Superior temporal gyrus (tissue), 1 donor: ENCODE results near the gene OR9Q1.

Source experiments
- DNase-seq: peaks from one replicate; pipeline ENCODE4 v3.0.0-alpha.2; 2016; ENCODE audit errors: extremely low spot score

Gene OR9Q1

DNA sequence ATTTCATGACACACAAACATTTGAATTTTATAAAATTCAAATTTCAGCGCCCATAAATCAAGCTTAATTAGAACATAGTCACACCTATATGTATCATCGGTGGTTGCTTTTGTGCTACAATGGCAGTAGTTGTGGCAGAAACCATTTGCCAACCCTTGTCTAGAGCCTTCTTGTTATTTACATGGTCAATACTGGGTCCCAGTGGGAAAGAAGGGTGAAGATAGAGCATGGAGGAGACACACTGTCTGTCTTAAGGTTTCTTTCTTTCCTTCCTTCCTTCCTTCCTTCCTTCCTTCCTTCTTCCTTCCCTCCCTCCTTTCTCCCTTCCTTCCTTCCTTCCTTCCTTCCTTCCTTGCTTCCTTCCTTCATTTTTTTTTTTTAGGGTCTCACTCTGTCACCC is 10.8 kb downstream of the OR9Q1 start:
- no peak for DNase-seq

DNA sequence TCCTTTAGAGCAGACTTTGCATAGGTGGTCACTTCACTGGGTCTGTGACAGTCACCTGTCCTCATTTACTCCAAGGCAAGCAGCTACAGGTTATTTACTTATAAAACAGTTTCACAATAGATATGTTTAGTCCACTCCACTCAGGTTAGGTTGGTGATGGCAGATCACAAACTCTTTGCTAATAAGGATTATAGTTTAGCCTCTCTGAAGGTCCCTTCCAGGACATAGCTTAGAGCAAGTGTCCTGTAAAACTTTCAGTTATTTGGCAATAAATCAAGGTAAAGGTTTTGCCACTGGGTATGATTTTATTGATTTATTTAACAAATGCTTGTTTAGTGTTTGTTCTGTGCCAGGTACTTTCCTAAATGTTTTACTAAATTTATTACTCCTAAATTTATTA is 15.9 kb downstream of the OR9Q1 start:
- no peak for DNase-seq

DNA sequence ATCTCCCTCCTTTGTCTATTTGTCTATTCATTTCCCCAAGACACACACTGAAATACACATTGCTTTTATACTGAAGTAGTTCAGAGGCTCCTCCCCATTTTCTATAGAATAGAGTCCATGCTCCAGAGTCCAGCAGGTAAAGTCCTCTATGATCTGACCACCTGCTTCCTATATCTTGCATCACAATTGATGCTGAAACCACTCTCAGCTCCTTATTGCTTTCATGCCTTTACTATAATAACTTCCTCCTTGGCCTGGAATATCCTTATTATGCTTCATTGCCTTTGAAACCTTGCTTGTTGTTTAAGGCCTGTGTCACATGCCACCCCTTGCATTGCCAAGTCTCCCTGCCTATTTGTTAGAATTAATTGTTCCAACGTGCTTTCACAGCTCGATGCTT is 19.7 kb downstream of the OR9Q1 start:
- no peak for DNase-seq

DNA sequence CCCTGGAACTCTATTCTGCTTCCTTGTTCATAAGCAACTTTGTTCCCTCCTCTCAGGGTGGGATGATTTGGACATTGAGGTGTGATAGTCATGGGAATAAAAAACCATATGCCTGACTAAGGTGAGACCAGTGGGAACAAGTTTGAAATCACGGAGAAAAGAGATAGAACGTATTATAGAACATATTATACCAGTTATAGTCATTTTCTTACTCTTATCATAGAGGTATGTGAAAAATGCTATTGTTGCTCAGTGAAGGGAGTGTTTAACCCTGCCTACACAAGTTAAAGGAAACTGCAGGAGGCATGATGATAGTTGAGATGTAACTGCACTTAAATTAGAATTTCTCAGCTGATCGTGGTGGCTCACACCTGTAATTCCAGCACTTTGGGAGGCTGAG is 22.6 kb downstream of the OR9Q1 start:
- no peak for DNase-seq

DNA sequence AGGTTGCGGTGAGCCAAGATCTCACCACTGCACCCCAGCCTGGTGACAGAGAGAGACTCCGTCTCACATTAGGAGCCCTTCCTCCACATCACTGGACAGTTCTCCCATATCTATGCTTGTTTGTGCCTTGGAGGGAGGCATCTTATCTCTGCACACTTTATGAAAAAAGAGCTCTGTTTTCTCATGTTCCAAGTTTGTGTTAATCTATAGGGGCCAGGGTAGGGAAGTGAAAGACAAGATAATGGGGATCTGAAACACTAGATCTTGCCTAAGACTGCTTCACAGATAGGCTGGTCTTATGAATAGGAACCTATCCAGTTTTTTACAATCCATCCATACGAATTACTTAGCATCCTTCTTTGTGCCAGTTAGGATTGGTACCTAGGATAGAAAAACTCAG is 24.1 kb downstream of the OR9Q1 start:
- DNase-seq = no peak

DNA sequence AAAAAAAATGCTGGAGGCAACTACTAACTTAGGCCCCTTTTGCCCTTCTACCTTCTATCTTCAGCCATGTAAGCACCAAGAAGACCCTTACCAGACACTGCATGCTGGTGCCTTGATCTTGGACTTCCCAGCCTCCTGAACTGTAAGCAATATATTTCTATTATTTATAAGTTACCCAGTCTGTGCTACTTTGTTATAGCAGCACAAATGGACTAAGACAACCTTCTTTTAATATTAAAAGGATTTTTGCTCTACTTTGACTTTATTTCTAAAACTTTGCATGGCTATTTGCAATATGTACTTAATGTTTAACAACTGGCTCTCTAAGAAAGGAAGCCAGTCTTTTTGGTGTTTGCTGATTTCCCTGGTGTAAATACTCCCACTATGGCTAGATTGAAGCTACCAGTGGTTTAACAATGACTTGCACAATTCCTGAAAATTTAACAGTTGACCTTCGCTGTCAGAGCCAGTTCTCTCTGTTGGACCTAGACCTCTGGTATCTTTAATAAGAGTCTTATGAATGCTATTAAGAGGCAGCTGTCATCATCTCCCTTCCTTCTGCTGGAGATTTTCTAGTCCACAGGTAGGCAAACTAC is 32.2 kb downstream of the OR9Q1 start:
- no peak for DNase-seq

DNA sequence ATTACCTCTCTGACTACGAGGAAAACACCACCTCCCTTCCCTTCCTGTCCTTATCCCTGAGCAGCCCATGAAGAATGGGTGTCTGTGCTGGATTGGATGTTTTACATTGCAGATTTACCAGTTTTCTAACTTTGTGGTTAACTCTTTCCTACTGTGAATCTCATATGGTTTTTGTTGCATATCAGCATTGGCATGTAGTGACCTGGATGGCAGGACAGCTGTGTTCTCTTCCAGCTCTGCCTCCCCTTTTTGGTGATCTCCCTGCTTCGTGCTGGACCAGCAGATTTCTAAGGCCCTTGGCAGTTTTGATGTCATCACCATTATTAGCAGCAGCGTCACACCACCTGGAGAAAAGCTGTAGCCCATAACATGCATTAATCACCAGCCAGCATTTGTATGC is 33.8 kb downstream of the OR9Q1 start:
- DNase-seq = no peak

DNA sequence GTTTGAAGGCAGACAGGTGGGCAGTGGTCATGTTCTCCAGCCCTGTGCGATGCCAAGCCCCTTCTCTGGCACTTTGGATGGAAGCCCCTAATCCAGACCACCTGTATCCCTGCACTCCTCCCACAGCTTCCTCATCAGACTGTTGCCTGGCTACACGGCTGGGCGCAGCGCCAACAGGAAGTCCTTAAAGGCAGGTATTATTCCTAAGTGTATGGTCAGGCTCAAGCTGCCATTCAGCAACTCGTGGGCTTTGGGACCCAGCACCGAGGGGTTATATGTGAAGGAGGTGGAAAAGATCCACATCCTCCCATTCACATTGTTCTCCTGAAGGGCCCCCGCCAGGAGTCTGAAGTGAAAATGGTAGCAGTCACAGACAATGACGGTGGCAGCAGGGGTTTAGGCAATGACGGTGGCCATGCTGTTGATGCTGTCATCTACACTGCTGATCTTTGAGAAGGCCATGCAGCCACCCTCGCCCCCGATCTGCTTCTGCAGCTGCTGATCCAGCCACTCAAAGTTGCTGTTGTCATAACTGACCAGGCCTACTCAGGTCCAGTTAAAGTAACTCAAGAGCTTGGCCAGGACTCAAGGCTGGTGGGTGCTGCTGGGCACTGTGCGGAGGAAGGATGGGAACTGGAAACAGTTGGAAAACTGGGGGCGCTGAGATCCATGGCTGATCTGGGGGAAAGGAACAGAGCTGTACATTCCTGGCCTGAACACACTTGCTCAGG is 34.8 kb downstream of the OR9Q1 start:
- no peak for DNase-seq

DNA sequence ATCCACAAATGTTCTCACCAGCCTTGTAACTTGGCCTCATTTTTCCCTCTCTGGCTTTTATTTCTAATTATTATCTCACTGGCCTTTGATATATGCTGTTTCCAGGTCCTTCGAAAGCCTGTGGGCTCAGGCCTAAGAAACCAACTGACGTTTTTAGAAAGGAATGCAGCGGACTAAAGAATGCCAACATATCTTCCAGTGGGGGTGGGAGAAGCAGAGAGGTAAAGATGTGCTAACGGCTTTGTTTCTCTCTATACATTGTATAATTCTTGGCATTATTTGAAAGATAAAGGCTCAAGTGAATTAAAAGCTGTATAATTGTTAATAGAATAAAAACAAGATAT is 35.3 kb downstream of the OR9Q1 start:
- no peak for DNase-seq

DNA sequence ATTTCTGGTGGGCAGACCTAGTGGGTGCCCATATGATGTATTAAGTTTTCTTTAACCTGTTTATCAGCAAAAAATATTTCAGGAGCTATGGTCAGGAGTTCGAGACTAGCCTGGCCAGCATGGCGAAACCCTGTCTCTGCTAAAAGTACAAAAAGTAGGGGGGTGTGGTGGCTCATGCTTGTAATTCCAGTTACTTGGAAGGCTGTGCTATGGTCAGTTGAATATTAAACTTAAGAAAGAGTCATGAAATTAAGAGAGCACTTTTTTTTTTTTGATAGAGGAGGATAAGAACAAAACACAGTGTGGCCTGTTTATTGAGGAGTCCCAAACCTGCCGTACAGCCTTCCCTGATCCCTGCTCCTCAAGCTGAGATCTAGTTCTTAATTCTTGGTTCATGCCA is 36.9 kb downstream of the OR9Q1 start:
- DNase-seq = no peak

DNA sequence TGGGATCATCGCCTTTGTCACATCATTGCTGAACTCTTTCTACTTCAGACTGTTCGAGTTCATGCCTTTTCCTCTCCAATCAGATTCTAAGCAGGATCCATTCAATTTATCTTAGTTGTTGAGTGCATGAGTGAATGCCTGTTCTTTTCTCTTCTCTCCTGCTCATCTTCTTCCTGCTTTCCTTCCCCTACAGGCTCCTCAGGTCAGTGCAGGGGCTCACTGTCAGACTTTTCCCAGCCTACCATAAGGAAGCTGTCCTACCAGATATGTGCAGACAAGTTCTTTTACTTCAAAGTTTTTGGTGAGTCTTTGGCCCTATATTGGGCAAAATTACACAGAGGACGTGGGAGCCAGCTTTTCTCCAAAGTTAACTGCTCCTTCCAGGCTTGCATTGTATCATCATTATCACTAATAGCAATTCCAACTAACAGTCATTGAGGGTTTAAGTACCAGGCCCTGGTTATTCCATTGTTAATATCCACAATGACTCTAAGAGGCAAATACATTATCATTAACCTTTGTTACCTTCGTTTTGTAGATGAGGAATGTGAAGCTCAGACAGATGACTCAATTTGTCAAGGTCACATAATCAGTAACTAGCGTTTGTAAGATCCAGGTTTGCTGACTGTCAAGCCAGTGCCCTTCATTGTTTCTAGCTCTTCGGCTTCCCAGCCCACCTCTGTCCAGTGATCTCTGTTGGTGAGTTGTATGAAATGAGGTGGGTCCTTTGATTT is 37.4 kb downstream of the OR9Q1 start:
- DNase-seq = no peak

DNA sequence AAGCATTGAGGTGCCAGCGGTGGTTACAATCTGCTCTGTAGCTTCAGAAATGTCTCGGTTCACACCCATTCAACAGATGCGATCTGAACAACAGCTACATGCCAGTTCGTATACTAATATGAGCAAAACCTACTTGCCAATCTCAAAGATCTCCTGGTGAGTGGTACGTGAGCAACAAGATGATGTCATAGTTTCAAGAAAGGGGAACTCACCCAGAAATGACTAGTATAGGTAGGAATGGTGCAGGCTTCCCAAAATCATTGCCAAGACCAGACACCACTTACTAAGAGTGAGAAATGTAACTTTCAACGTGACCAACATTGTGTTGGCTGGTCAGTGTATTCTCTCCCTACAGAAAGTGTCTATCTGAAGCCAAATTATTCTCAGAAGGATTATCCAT is 38.1 kb downstream of the OR9Q1 start:
- DNase-seq = peak; percentile 27

DNA sequence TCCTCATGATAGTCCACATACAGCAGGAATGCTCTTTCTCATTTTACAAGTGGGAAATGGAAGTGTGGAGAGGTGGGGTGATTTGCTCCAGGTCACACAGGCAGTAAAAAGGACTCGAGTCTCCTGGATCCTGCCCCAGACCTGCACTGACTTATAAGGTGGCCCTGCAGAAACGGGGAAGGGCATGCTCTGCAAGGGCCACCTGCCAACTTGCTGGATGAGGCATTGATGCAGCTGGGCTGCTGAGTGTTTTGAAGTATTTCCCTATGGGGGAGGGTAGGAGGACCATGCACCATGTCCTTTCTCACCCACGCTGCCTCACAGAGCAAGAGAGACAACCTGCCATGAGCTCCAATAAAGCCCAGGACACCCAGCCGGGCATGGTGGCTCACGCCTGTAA is 44.0 kb downstream of the OR9Q1 start:
- no peak for DNase-seq

DNA sequence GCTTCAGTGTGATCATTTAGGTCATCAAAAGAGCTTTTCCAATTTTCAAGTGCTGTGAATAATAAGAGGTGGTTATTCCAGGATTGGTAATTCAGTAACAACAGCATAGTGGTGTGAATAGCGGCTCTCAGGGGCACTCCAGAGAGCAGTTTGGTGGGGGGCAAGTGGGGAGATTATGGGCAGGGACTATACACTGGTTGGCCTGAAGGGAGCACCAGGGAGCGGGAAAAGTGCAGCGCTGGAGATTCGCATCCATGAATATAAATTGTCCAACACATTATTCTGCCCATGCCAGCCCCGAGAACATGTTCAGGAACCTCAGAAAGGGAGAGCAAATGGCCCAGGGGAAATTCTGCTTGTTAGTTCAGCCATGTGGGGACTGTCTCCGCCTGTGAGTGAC is 45.0 kb downstream of the OR9Q1 start:
- no peak for DNase-seq

DNA sequence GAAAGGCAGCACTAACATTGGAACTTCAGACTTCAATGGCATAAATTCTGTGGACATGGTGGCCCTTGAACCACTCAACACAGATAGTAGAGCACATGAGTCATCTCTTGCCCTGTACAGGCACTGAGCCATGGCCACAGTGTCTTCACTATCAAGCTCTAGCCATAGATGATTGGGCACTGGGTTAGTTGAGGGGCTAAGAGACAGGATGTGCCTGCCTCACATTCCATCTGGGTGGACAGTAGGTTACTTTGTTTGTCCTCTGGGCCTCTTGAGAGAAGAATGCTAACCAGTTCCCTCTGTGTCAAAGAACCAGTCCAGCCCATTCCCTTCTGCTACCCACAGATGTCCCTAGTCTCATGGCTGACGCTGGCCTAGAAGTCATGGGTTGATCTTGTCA is 46.9 kb downstream of the OR9Q1 start:
- no peak for DNase-seq

DNA sequence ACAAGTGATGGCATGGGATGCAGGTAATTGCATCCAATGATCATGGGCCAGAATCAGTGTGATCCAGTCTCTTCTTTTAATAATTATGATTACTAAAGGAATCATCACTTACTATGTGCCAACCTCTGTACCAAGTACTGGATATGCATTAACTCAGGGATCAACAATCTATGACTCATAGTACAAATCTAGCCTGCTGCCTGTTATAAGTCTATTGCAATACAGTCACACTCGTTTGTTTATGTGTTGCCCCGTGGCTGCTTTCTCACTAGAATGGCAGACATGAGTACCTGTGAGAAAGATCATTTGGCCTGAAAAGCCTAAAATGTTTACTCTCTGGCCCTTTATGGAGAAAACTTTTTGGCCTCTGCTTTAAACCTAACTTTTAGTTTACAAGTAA is 52.1 kb downstream of the OR9Q1 start:
- DNase-seq = no peak

DNA sequence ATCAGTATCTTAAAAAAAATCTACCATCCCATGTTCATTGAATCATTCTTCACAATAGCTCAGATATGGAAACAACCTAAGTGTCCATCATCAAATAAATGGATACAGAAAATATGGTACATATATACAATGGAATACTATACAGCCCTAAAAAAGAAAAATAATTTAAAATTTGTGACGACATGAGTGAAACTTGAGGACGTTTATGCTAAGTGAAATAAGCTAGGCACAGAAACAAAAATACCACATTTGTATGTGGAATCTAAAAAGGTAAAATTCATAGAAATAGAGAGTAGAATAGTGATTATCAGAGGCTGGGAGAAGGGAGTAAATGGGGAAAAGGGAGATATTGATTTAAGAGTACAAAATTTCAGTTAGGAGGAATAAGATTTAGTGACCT is 62.8 kb downstream of the OR9Q1 start:
- DNase-seq = no peak

DNA sequence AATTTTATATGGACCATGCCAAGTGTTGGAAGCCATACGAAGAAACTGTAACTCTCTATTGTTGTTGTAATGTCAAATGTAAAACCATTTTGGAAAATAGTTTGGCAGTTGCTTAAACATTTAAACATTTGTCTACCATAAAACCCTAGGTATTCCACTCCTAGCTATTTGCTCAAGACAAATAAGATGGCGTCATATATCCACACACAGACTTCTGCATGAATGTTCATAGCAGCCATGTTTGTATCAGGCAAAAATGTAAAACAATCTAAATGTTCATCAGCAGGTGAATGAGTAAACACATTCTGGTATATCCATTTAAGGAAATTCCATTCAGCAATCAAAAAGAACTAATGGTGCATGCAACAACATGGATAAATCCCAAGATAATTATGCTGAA is 73.8 kb downstream of the OR9Q1 start:
- no peak for DNase-seq

DNA sequence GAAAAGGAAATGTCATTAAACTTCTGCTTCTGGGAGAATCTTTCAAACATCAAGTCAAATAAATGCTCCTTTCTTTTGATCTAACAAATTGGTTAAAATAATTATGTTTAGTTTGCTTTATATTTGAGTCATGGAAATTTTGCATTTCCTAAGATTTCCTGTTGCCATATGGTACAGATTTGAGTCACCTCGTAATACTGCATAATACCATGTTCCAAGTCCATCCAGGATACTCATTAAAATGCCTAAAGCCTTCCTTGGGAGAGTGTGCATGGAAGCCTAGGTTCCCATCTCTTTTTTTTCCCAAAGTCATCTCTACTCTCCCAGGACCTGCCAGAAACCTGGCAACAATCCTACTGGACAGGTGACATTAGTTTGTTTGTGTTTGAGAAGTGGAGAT is 97.4 kb downstream of the OR9Q1 start:
- peak; percentile 41 for DNase-seq

DNA sequence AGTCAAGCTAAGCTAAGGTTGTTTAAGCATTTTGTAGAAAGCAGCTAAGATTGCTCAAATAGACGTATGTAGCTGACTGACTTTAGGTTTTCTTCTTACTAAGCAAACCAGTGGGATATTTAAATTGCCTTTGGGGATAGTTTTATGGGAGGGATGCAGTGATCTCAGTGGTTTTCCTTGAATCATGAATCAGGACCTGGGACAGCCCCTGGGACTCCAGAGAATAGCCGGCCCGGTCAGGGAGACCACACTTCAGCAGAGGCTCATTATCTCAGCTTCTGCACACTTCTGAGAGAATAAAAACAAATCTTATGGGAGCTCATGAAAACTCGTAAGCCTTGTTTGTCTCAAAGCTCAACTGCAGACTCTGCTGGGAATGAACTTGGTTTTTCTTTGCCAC is 101.8 kb downstream of the OR9Q1 start, which contains the start of gene OR9I1:
TSS of gene OR9I1 (minus strand) at position 62 of the 400 bp plus-strand sequence. CDS start 6,086 bp downstream, outside the sequence.
- no peak for DNase-seq

DNA sequence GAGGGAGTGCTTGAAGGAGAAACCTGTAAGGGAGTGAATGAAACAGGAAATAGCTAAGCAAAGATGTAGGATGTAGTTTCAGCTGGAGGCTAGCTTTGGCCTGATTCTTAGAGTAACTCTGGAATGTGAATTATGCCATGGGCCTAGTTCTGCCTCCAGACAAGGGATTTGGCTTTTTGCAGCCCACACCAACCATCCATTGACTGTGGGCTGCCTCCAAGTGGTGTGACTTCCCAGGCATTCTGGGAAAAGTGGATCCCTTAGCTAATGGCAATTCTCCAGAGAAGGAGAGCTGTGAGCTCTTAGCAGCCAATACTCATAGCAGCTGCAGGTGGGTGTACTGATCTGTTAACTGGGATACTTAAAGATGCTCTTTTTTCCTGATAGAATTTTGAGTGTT is 103.7 kb downstream of the OR9Q1 start:
- DNase-seq = peak; percentile 50

DNA sequence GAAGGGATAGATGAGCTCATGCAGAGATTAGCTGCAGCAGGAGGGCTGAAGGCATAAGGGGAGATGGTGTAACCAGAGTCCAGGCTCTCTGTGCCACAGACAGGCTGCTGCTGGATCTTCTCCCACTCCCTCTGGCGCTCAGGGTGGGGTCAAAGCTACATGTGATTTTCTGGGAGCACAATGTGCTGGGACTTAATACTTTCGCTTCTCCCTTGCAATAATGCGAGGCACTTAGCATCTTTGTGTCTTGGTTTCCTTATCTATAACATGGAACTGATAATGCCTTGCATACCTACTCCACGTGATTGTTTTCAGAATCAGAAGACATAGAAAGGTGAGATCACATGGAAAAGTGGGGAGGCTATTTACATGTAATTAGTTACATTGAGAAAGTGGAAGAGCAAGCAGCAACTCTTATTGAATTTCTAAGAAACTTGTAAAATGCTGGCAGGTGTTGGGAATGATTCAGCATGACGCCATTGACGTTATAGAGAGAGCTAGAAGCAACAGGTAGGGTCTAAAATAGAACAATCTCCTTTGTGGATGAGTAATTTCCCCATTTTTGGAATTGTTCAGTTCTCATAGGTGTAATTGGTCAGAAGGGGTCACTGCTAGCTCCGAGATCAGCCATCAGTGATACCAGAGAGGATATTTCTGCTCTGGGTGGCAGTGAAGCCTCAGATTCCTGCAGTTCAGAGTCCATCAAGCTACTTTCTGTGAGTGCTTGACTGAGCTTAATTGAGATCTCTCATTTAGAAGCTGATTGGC is 109.8 kb downstream of the OR9Q1 start:
- DNase-seq = no peak
